COLO829 (cell line): ENCODE data around the gene KIAA0319L.
A peak's percentile ranks its signal among the peaks of the same experiment; 100 is the strongest.
"Not testable (repeated sequence)": the region's sequence is repeated elsewhere in the genome, so short reads cannot be mapped to it uniquely, and the experiment has no call there.

ENCODE experiments used
- DNase-seq: peaks from one replicate; pipeline ENCODE4 v3.0.0; 2012; ENCODE audit warnings: low spot score

KIAA0319L gene

DNA sequence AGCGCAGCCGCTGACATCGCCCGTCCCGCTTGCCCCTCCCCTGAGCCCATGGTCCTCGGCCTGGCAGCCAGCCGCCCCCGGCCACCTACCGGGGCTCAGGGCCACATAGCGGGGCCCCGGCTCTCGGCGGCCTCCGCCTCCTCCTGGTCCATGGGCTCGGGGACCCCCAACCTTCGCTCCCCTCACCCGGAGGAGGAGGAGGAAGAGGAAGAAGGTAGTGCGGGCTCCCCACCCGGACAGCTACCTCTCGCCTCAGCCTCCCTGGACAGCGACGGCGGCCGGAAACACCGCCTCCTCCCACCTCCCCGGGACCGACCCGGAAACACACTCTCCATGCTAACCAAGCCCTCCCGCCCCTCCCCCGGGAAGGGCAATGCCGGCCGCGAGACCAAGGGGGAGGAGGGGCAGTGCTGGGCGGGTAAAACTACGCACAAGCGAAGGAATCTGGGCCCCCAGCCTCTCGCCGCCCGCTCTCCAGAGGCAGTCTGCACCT is at the start of gene KIAA0319L:
TSS of gene KIAA0319L (minus strand) at position 286 of the 493 bp plus-strand sequence. CDS start 2,912 bp downstream, outside the sequence.
- peak; percentile 66 for DNase-seq

- peak; percentile 85 for DNase-seq
These were observed 48.6 kb upstream of the KIAA0319L start for GRCh38 chr1:35605867-35606182.

- peak; percentile 70 for DNase-seq
These were observed 48.1 kb upstream of the KIAA0319L start for GRCh38 chr1:35605071-35605866.

- peak; percentile 44 for DNase-seq
These were observed 46.7 kb upstream of the KIAA0319L start for GRCh38 chr1:35603941-35604340.

GRCh38 chr1:35603468-35603867 is 46.3 kb upstream of the KIAA0319L start:
- peak; percentile 94 for DNase-seq

GRCh38 chr1:35600593-35600992 is 43.4 kb upstream of the KIAA0319L start:
- DNase-seq, result no peak

DNA sequence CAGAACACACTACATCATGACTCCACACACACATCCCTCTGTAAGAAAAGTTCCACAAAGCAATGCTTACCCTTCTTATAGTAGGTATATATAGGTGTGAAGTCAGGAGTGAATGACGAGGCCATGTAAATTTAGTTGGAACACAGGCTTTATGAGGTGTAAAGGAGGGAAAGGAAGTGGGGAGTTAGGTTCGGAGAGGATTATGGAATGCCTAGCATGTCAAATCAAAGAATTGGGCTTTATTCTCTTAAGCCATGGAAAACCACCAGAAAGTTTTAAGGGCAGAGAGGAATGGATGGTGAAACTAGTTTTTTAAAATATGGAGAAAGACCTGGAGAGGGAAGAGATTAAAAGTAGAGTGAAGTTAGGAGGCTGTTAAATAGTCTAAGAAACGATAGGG is 42.2 kb upstream of the KIAA0319L start:
- DNase-seq, result no peak

GRCh38 chr1:35598895-35599294 is 41.7 kb upstream of the KIAA0319L start:
- no peak for DNase-seq

DNA sequence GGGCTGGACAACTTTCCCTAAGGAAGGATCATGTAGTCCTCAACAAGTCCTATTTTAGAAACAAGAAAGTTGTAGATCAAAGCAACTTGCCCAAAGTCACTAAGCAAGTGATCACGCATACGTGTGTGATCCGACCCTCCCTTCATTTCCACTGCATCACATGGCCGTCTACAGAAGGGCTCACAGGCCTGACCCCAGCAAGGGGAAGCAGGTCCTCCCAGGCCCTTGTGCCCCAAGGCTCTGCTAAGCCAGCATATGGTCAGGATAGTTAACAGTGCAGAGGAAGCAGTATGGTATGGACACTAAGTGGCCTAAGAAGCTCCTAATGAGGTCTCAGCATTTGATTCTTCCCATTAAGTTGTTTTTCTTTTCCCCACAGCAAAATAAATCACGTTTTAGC is 40.7 kb upstream of the KIAA0319L start:
- no peak for DNase-seq

DNA sequence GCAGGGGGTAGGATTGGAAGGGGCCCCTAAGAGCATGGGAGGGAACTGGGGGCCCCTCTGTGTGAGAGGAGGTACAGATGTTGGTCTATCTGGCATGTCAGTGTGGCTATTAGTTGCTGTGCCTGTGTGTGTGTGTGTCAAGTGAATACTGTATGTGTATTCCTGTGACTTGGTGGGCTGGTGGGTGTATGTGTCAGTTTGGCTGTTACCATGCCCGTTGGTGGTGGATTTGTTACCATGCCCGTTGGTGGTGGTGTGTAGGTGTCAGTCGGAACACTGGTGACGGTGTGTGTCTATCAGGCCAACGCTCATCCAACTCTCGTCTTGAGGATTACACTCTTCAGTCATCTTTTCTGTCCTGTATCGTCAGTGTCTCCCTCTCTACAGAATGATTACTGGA is 38.5 kb upstream of the KIAA0319L start:
- no peak for DNase-seq

DNA sequence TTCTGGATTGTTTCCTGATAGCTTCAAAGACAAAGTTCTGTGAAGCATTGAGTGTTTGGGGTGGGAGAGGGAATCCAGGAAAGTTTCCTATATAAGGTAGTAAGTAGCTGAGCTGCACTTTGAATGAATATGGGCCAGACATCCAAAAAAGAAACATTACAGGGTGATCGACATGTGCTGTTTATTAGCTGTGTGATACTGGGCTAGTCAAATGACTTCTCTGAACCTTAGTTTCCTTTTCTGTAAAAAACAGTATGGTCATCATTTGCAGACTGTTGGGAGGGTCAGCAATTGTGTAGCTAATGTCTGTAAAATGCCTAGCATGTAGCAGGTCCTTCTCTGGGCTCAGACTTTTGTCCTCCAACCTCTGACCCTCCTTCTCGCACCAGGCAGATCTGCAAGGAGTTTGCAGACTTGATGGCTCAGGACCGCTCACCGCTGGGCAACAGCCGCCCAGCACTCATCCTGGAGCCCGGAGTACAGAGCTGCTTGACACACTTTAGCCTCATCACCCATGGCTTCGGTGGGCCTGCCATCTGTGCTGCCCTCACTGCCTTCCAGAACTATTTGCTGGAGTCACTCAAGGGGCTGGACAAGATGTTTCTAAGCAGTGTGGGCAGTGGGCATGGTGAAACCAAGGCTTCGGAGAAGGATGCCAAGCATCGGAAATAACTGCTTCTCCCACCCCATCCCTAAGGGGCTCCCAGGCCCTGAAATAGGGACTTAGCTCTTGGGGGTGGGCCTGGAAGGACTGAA is 37.0 kb upstream of the KIAA0319L start:
- no peak for DNase-seq

GRCh38 chr1:35592991-35593769 is 36.0 kb upstream of the KIAA0319L start:
- no peak for DNase-seq

DNA sequence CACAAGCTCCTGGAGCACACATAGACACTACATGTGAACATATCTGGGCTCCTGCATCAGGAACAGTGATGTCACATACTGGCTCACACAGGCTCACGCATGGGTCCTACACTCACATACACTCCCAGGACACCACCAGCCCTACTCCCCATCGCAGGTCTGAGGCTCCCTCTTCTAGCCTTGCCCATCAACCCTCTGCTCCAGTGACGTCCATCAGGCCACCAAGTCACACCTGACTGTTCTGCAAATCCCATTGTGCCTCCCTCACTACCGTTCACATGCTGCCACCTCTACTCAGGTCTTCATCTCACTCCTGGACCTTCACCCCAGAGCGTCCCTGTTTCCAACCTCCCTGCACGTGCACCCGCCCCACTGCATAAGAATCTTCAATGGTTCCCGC is 34.0 kb upstream of the KIAA0319L start:
- DNase-seq, result no peak

- DNase-seq, result no peak
These were observed 33.4 kb upstream of the KIAA0319L start for GRCh38 chr1:35590476-35591040.

DNA sequence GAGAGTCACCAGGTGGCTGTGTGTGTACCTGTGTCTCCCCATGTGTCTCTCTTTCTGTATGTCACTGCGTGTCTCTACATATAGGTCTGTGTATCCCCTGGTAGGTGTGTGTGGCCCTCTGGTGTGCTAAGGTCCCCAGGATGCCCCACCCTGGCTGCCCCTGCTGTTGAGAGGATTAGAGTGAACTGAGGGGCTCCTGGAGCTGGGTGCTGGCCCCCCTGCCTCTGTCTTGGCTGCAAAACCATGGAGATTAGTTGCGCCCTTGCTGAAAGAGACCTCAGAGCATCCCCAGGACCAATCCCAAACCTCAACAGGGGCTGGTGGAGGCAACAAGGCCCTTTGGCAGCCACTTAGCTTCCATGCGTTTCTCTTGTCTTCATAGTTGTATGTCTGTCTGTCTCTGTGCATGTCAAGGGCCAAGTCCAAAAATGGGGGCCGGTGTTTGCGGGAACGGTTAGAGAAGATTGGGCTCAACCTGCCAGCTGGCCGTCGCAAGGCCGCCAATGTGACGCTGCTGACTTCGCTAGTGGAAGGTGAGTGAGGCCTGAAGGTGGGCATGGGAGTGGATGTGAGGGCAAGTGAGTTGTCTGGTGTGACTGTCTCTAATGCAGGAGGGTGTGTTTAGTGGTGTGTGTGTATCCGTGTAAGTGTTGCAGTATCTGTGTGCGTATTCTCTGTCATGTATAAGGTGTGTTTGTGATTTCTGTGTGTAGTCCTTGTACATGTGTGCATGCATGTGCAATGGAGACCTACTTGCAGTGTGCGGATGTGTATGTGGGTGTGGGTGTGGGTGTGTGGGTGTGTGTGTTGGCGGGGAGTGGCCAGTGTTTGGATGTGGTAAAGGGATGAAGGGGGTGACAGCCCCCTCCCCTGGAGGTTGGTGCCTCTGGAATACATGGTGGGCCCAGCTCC is 32.6 kb upstream of the KIAA0319L start:
- no peak for DNase-seq

GRCh38 chr1:35588197-35588910 is 31.2 kb upstream of the KIAA0319L start:
- DNase-seq, result no peak

- DNase-seq, result no peak
These were observed 30.5 kb upstream of the KIAA0319L start for GRCh38 chr1:35587736-35588135.

DNA sequence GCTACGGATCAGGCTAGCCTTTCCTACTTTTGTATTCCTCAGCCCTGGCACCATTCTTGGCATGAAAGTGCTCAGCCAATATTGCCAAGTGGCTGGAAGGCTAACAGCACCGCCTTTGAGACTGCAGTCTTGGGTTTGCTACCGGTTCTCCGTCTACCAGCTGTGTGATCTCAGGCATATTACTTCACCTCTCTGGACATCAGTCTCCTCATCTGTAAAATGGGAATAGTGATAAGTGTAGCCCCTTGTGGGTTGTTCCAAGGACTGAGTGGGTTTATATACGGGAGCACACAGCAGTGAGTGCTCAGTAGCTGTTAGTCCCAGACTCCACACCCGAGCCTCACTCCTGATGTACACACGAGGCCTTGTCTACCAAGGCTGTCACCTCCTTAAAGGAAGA is 29.6 kb upstream of the KIAA0319L start:
- DNase-seq, result no peak

DNA sequence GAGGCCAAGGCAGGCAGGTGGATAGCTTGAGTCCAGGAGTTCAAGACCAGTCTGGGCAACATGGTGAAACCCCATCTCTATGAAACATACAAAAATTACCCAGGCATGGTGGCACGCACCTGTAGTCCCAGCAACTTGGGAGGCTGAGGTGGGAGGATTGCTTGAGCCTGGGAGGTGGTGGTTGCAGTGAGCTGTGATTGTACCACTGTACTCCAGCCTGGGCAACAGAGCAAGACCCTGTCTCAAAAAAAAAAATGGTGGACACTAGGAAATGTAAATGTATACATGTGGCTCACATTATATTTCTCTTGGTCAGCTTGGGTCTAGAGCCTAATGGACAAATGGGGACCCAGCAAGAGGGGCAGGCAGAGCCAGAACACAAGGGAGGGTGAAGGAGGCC is 28.6 kb upstream of the KIAA0319L start:
- not testable (repeated sequence) for DNase-seq

- DNase-seq, result no peak
These were observed 28.1 kb upstream of the KIAA0319L start for GRCh38 chr1:35585281-35585680.
